ENCODE data around the gene HPS5. TPM values are rescaled to one million over a fixed set of nuclear protein-coding genes. Genes with fewer than 3 reads are reported as not detected.

HPS5 gene
- total RNA-seq, 2 experiments from 2014 or later, result 8.8 to 9.3 TPM

DNA sequence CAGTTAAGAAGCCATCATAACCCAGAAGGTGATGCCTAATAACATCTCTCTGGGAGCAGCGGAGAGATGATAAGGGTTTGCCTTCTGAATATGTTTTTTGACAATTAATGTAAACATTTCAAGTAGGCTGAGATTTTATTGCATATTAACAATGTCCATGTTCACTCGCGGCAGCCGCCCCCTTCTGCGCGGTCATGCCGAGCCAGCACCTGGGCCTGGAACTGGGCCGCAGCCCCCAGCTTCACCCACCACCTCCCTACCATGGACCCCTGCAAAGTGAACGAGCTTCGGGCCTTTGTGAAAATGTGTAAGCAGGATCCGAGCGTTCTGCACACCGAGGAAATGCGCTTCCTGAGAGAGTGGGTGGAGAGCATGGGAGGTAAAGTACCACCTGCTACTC lies 60.2 kb downstream of the HPS5 start:
- Histone ChIP-seq H3K4me3 (ENCODE audit: low read length) (no peak overlapping the region), H3K27ac (ENCODE audit: low read depth in 1 of 2, low read length in 2 of 2) (no peak overlapping the region), H3K27me3 (ENCODE audit: control insufficient read depth in 1 of 2, insufficient read depth in 2 of 2, low read length in 2 of 2) (peaks cover 0 to 3% of the 10 kb centered on the region in 2 experiments), H3K4me1 (ENCODE audit: insufficient read depth, low read length) (no peaks in the 10 kb centered on the region), H3K36me3 (ENCODE audit: insufficient read depth, low read length) (no peaks in the 10 kb centered on the region), H3K9me3 (ENCODE audit: control insufficient read depth in 1 of 2, insufficient read depth in 1 of 2, low read length in 2 of 2) (no peaks in the 10 kb centered on the region)
- Mint-ChIP-seq H3K27me3 (no peaks in the 10 kb centered on the region), H3K27ac (no peak overlapping the region), H3K36me3 (ENCODE audit: low read depth) (no peaks in the 10 kb centered on the region), H3K4me3 (no peak overlapping the region), H3K9me3 (no peaks in the 10 kb centered on the region), H3K4me1 (ENCODE audit: low read depth) (no peaks in the 10 kb centered on the region)
- DNase-seq, result no peak
- ATAC-seq (ENCODE audit: poor library complexity), result no peak
- intact Hi-C loops (cut with DNase I, micrococcal nuclease), result no loop called here
- TF ChIP-seq, protein P1, sequence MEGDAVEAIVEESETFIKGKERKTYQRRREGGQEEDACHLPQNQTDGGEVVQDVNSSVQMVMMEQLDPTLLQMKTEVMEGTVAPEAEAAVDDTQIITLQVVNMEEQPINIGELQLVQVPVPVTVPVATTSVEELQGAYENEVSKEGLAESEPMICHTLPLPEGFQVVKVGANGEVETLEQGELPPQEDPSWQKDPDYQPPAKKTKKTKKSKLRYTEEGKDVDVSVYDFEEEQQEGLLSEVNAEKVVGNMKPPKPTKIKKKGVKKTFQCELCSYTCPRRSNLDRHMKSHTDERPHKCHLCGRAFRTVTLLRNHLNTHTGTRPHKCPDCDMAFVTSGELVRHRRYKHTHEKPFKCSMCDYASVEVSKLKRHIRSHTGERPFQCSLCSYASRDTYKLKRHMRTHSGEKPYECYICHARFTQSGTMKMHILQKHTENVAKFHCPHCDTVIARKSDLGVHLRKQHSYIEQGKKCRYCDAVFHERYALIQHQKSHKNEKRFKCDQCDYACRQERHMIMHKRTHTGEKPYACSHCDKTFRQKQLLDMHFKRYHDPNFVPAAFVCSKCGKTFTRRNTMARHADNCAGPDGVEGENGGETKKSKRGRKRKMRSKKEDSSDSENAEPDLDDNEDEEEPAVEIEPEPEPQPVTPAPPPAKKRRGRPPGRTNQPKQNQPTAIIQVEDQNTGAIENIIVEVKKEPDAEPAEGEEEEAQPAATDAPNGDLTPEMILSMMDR (IDR thresholded peaks at IDR 0.05), result no peak
- ChIA-PET CTCF (no interaction called here), POLR2A (no interaction called here)

DNA sequence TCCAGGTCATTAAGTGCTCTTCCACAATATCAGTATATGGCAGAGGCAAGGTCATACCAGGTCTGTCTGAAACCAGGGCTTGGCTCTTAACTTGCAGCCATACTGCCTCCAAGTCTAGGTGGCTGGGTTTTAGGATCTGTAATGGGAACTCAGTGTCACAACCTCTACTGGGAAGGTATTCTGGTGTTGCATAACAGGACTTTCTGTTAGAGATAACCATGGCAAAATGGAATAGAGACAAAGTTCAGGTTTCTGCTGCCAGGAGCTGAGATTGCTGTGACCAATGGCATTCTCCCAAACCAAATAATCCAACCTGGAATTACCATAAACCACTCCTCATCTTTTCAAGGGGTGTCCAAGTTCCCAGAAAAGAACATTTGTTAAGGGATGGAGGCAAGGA lies 62.7 kb downstream of the HPS5 start:
- intact Hi-C loops (cut with DNase I, micrococcal nuclease), result loop anchor here in 1 of 2 experiments (10.0 kb wide), 1 partner anchor 476 kb away; no protein-coding TSS in a partner anchor

DNA sequence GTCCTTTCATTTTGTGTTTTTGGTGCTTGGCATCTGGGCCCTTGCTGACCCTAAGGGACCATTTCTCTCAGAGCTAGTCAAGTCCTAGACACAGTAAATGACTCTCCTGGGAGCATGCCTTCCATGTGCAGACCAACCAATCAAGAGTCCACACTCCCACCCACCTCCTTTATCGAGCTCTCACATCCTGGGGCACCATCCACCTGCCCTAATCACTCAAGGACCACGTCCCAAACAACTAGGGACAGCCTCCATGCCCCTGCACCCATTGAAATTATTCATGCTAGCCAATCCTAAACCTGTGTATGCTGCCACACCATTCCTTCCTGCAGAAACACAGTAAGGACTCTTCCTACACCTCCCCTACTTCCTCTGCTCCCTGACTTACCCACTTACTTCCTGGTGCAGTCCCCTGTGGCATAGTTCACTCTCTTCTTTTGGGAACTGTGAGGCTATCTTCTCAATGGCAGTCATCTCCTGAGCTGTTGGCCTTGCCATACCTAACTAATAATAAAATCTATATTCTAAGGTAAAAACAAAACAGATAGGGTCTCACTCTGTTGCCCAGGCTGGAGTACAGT lies 67.1 kb downstream of the HPS5 start:
- no peaks in the 10 kb centered on the region for H3K4me1 ChIP-seq (ENCODE audit: insufficient read depth, low read length)
- Mint-ChIP-seq H3K27me3 (peaks cover 8% of the 10 kb centered on the region), H3K9me3 (no peaks in the 10 kb centered on the region), H3K4me1 (ENCODE audit: low read depth) (no peaks in the 10 kb centered on the region), H3K27ac (no peak overlapping the region), H3K4me3 (no peak overlapping the region), H3K36me3 (ENCODE audit: low read depth) (no peaks in the 10 kb centered on the region)
- peaks cover 0 to under 1% of the 10 kb centered on the region in 2 experiments for H3K27me3 ChIP-seq (ENCODE audit: control insufficient read depth in 1 of 2, insufficient read depth in 2 of 2, low read length in 2 of 2)
- no peaks in the 10 kb centered on the region for H3K9me3 ChIP-seq (ENCODE audit: control insufficient read depth in 1 of 2, insufficient read depth in 1 of 2, low read length in 2 of 2)
- no peak for ATAC-seq (ENCODE audit: poor library complexity)
- intact Hi-C loops (cut with DNase I, micrococcal nuclease), result loop anchor here in 1 of 2 experiments (10.0 kb wide), 1 partner anchor 480 kb away; no protein-coding TSS in a partner anchor
- DNase-seq, result no peak
- CTCF ChIA-PET, result no interaction called here
- H3K27ac ChIP-seq (ENCODE audit: low read depth in 1 of 2, low read length in 2 of 2), result no peak overlapping the region
- no peak overlapping the region for H3K4me3 ChIP-seq (ENCODE audit: low read length)
- no peaks in the 10 kb centered on the region for H3K36me3 ChIP-seq (ENCODE audit: insufficient read depth, low read length)
- TF ChIP-seq, protein P1 (IDR thresholded peaks at IDR 0.05), result no peak
- POLR2A ChIA-PET, result no interaction called here

More for the DNA sequence above, 62.7 kb downstream of the HPS5 start:
- Histone ChIP-seq H3K9me3 (ENCODE audit: control insufficient read depth in 1 of 2, insufficient read depth in 1 of 2, low read length in 2 of 2) (no peaks in the 10 kb centered on the region), H3K27me3 (ENCODE audit: control insufficient read depth in 1 of 2, insufficient read depth in 2 of 2, low read length in 2 of 2) (peaks cover 0 to 3% of the 10 kb centered on the region in 2 experiments), H3K36me3 (ENCODE audit: insufficient read depth, low read length) (no peaks in the 10 kb centered on the region), H3K27ac (ENCODE audit: low read depth in 1 of 2, low read length in 2 of 2) (no peak overlapping the region), H3K4me3 (ENCODE audit: low read length) (no peak overlapping the region), H3K4me1 (ENCODE audit: insufficient read depth, low read length) (no peaks in the 10 kb centered on the region)
- CTCF ChIA-PET, result no interaction called here
- H3K27ac Mint-ChIP-seq, result no peak overlapping the region
- DNase-seq, result no peak
- peaks cover 8% of the 10 kb centered on the region for H3K27me3 Mint-ChIP-seq
- H3K4me3 Mint-ChIP-seq, result no peak overlapping the region
- POLR2A ChIA-PET, result no interaction called here
- TF ChIP-seq, protein P1 (IDR thresholded peaks at IDR 0.05), result no peak
- H3K9me3 Mint-ChIP-seq, result no peaks in the 10 kb centered on the region
- ATAC-seq (ENCODE audit: poor library complexity), result no peak
- H3K36me3 Mint-ChIP-seq (ENCODE audit: low read depth), result no peaks in the 10 kb centered on the region
- no peaks in the 10 kb centered on the region for H3K4me1 Mint-ChIP-seq (ENCODE audit: low read depth)
